Endothelial cell of umbilical vein (primary cell): ENCODE data around the gene PNPLA2. TPM values are rescaled to one million over a fixed set of nuclear protein-coding genes. Genes with fewer than 3 reads are reported as not detected.

Source experiments
- BruUV-seq: library from RNA; stranded (reverse); fragments of 400-500 nt; replicated peaks from 2 replicates; lab custom pipeline; 2021; lab: Mats Ljungman, UMichigan
- CTCF ChIA-PET: fragments of 300-600, 350-600 bp; sonication (Branson Sonifier 250); formaldehyde crosslinking; loops from one replicate; lab custom pipeline; 2021; ENCODE audit warnings: antibody characterized with exemption, inconsistent platforms; lab: Charles Lee
- POLR2A ChIA-PET: fragments of 300-600, 350-600 bp; sonication (Branson Sonifier 250); formaldehyde crosslinking; loops from one replicate; lab custom pipeline; 2021; ENCODE audit warnings: antibody characterized with exemption, inconsistent platforms; lab: Charles Lee
- DNase-seq: peaks from one replicate; pipeline ENCODE4 v3.0.0-alpha.2; 2011; ENCODE audit warnings: low read depth, low spot score
- FAIRE-seq: peaks from 2 replicates; lab custom pipeline; 2011; peaks lifted over from hg19 to GRCh38; lab: Jason Lieb, UNC
- H2AFZ ChIP-seq: 2 replicates; pipeline ENCODE4 v1.6.0; 2012; ENCODE audit warnings: low read depth, low read length, control low read depth, inconsistent platforms
- H3K27ac ChIP-seq: 2 replicates; pipeline ENCODE4 v1.5.1; 2011; ENCODE audit warnings: low read depth, mild to moderate bottlenecking, control low read depth, low read length, moderate library complexity; ENCODE audit not compliant: insufficient read depth
- H3K27me3 ChIP-seq, 2 experiments: 2 replicates each; pipeline versions ENCODE4 v1.6.0 to v1.6.1; 2011; ENCODE audit warnings: low read length in 2 of 2, mixed read lengths in 1 of 2; ENCODE audit not compliant: control insufficient read depth in 2 of 2, insufficient read depth in 2 of 2
- H3K36me3 ChIP-seq, 2 experiments: 2 replicates in 1 of 2; 3 replicates in 1 of 2; pipeline ENCODE4 v1.5.1; 2011; ENCODE audit warnings: low read length in 2 of 2, mild to moderate bottlenecking in 1 of 2, moderate library complexity in 1 of 2; ENCODE audit not compliant: control insufficient read depth in 2 of 2, insufficient read depth in 2 of 2; ENCODE audit errors: extremely low read depth in 1 of 2
- H3K4me1 ChIP-seq: 3 replicates; pipeline ENCODE4 v1.5.1; 2011; ENCODE audit warnings: mild to moderate bottlenecking, low read length; ENCODE audit not compliant: control insufficient read depth, insufficient read depth; ENCODE audit errors: extremely low read depth
- H3K4me2 ChIP-seq: 2 replicates; pipeline ENCODE4 v1.6.1; 2011; ENCODE audit warnings: low read length, control low read depth, mixed read lengths; ENCODE audit not compliant: insufficient read depth
- H3K4me3 ChIP-seq, 3 experiments: fragments of 200-600 bp in 1 of 3; sonication (generic), shearing (Covaris generic) in 1 of 3; replicated peaks in 1 of 3; 2 replicates each; pipeline ENCODE4 v1.5.1; 2011 to 2016; ENCODE audit warnings: control low read depth in 3 of 3, low read length in 3 of 3, mild to moderate bottlenecking in 2 of 3, inconsistent platforms in 1 of 3, low read depth in 1 of 3, moderate library complexity in 1 of 3; ENCODE audit not compliant: insufficient read depth in 1 of 3
- H3K79me2 ChIP-seq: 2 replicates; pipeline ENCODE4 v1.6.0; 2012; ENCODE audit warnings: low read length, inconsistent platforms; ENCODE audit not compliant: control insufficient read depth, insufficient read depth
- H3K9ac ChIP-seq: replicated peaks from 2 replicates; pipeline ENCODE3; 2011; ENCODE audit warnings: low read length, control low read depth; ENCODE audit not compliant: insufficient read depth; ENCODE audit errors: extremely low read depth
- H3K9me1 ChIP-seq: replicated peaks from 3 replicates; pipeline ENCODE4 v1.6.0; 2011; ENCODE audit warnings: mild to moderate bottlenecking, low read length; ENCODE audit not compliant: control insufficient read depth, insufficient read depth; ENCODE audit errors: extremely low read depth
- H3K9me3 ChIP-seq: replicated peaks from 2 replicates; pipeline ENCODE4 v1.5.1; 2012; ENCODE audit warnings: low read length, inconsistent platforms; ENCODE audit not compliant: control insufficient read depth, insufficient read depth
- H4K20me1 ChIP-seq: replicated peaks from 2 replicates; pipeline ENCODE3; 2011; ENCODE audit warnings: mild to moderate bottlenecking, low read length; ENCODE audit not compliant: control insufficient read depth, insufficient read depth; ENCODE audit errors: extremely low read depth
- EZH2 ChIP-seq: IDR thresholded peaks from 2 replicates; pipeline ENCODE4 v1.6.1; 2012; ENCODE audit warnings: borderline replicate concordance, low read depth, mild to moderate bottlenecking, moderate library complexity, low read length, inconsistent platforms; ENCODE audit not compliant: severe bottlenecking
- FOS ChIP-seq: IDR thresholded peaks from 2 replicates; pipeline ENCODE4 v1.6.1; 2011; ENCODE audit warnings: mild to moderate bottlenecking, low read length, moderate library complexity, borderline replicate concordance; ENCODE audit not compliant: insufficient read depth
- GATA2 ChIP-seq: IDR thresholded peaks from 2 replicates; pipeline ENCODE4 v1.7.0; 2011; ENCODE audit warnings: low read depth, mild to moderate bottlenecking, moderate library complexity, mixed read lengths, low read length; ENCODE audit not compliant: insufficient read length, insufficient read depth
- JUN ChIP-seq: IDR thresholded peaks from 2 replicates; pipeline ENCODE4 v1.6.1; 2011; ENCODE audit warnings: borderline replicate concordance, low read depth; ENCODE audit not compliant: insufficient read length, insufficient read depth
- MYC ChIP-seq: IDR thresholded peaks from one replicate; pipeline ENCODE4 v1.6.1; 2011; ENCODE audit warnings: mild to moderate bottlenecking, low read depth, low read length
- POLR2A ChIP-seq: IDR thresholded peaks from 2 replicates; pipeline ENCODE4 v1.6.1; 2012; ENCODE audit warnings: low read depth, mild to moderate bottlenecking, control low read depth, low read length
- POLR2AphosphoS5 ChIP-seq: IDR thresholded peaks from 2 replicates; pipeline ENCODE4 v1.6.1; 2012; ENCODE audit warnings: low read depth, mild to moderate bottlenecking, control low read depth, low read length, moderate library complexity; ENCODE audit not compliant: insufficient read depth
- dilution Hi-C: fragments of 300-500 bp; cut with MboI; formaldehyde crosslinking; loops from one replicate; pipeline ENCODE4 v1.15.0; 2019; ENCODE audit warnings: low sequenced_read_pairs; ENCODE audit not compliant: extremely low pct_ligation_motif_present
- intact Hi-C: fragments of 100-400 bp; cut with micrococcal nuclease; formaldehyde crosslinking; loops from one replicate; pipeline ENCODE4 v1.10.0; 2022
- polyA plus RNA-seq, 4 experiments: library from polyadenylated mRNA; depleted of rRNA in 3 of 4; stranded (reverse) in 3 of 4; unstranded in 1 of 4; fragments of >200 nt; gene quantifications; 2 replicates each; pipeline versions ENCODE4 v1.2.1 to v1.2.3, GENCODE V29; 2011 to 2012; ENCODE audit warnings: missing spikeins in 1 of 4
- total RNA-seq: library from RNA; stranded (reverse); gene quantifications from 2 replicates; pipeline ENCODE4 v1.2.3, GENCODE V29; 2021
- TF ChIP-seq, protein P1 (sequence below), 2 donors: IDR thresholded peaks; 1 replicate in 1 of 2; 2 replicates in 1 of 2; pipeline ENCODE4 v1.5.1; 2011; ENCODE audit warnings: low read length in 2 of 2, mild to moderate bottlenecking in 2 of 2, moderate library complexity in 2 of 2, control low read depth in 1 of 2, inconsistent platforms in 1 of 2, low read depth in 1 of 2; ENCODE audit not compliant: insufficient read depth in 1 of 2; ENCODE audit errors: extremely low read depth in 1 of 2
- TF ChIP-seq, protein P2 (sequence below): IDR thresholded peaks from 2 replicates; pipeline ENCODE4 v1.6.1; 2011; ENCODE audit not compliant: insufficient read depth, insufficient read length

Gene PNPLA2
- total and polyA plus RNA-seq, 2 donors (not counting 3 experiments of a cell fraction or from before 2014, with no cell fraction given): 73.1 to 75.6 TPM

DNA sequence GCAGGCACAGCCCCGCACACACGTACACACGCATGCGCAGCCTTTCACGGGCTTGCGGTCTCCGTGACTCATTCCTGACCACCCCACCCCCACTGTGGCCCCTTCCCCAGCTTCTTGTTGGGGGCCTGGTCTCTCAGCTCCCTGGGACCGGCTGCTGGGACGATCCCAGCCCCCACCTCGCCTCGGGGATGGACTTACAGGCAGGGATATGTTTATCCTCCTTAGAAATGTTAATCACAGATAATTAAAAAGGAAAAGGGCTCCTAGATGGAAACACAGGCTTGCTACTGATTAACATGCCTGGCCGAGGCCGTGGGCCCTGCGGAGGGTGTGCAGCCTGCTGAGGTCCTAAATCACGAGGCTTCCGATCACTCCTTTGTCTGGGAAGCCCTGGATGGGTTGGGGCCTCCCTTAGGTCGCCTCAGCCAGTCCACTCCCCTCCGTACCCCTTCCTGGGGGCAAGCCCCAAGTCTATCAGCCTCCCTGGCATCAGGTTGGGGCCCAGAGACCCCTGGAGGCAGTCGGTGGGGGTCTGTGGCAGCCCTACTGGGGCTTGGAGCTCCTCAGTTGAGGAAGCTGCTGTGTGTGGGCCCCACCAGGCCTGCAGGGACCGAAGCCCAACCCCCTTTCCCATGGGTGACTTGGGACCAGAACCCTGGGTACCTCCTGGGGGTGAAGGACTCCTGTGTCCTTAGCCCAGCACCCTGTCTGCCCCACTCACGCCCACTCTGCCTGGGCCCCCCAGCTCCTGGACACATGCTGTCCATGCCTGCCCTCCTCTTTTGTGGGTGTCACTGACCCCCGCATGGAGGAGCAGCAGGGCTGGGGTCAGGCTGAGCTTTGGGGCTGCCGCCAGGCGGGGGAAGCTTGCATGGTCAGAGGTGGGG, 44.6 kb downstream of the PNPLA2 start:
- no TSS peak for BruUV-seq
- Histone ChIP-seq H2AFZ (no peak overlapping the region), H3K79me2 (no peaks in the 10 kb centered on the region), H3K4me3 (no peak overlapping the region), H4K20me1 (no peaks in the 10 kb centered on the region), H3K27ac (no peak overlapping the region), H3K27me3 (no peaks in the 10 kb centered on the region), H3K9me3 (no peaks in the 10 kb centered on the region), H3K36me3 (peaks cover 0 to 11% of the 10 kb centered on the region in 2 experiments), H3K9me1 (no peaks in the 10 kb centered on the region), H3K4me2 (no peak overlapping the region), H3K4me1 (no peaks in the 10 kb centered on the region), H3K9ac (no peak overlapping the region)
- TF ChIP-seq FOS (no peak), EZH2 (no peak), MYC (no peak), JUN (no peak), POLR2A (no peak), GATA2 (no peak), POLR2AphosphoS5 (no peak)
- TF ChIP-seq, protein P1, sequence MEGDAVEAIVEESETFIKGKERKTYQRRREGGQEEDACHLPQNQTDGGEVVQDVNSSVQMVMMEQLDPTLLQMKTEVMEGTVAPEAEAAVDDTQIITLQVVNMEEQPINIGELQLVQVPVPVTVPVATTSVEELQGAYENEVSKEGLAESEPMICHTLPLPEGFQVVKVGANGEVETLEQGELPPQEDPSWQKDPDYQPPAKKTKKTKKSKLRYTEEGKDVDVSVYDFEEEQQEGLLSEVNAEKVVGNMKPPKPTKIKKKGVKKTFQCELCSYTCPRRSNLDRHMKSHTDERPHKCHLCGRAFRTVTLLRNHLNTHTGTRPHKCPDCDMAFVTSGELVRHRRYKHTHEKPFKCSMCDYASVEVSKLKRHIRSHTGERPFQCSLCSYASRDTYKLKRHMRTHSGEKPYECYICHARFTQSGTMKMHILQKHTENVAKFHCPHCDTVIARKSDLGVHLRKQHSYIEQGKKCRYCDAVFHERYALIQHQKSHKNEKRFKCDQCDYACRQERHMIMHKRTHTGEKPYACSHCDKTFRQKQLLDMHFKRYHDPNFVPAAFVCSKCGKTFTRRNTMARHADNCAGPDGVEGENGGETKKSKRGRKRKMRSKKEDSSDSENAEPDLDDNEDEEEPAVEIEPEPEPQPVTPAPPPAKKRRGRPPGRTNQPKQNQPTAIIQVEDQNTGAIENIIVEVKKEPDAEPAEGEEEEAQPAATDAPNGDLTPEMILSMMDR (IDR thresholded peaks at IDR 0.05; ENCODE audit: extremely low read depth in 1 of 2, insufficient read depth in 1 of 2, low read depth in 1 of 2, low read length in 2 of 2): no peak
- TF ChIP-seq, protein P2, sequence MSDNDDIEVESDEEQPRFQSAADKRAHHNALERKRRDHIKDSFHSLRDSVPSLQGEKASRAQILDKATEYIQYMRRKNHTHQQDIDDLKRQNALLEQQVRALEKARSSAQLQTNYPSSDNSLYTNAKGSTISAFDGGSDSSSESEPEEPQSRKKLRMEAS: no peak
- dilution Hi-C loops: no loop called here
- ChIA-PET POLR2A (no interaction called here), CTCF (no interaction called here)
- FAIRE-seq (no peak), DNase-seq (no peak)
- intact Hi-C loops: no loop called here
